Spleen (tissue), 11 donors: ENCODE measurements around the gene GJA1. TPM values are rescaled to one million over a fixed set of nuclear protein-coding genes. Genes with fewer than 3 reads are reported as not detected.

Source experiments
- DNase-seq: peaks from one replicate; pipeline ENCODE4 v3.0.0-alpha.2; 2020
- H3K27ac ChIP-seq, 8 donors: fragments of 200-600 bp; sonication (generic) in 7 of 8; 1 replicate in 4 of 8; 2 replicates in 4 of 8; pipeline versions ENCODE4 v1.5.0 to v1.8.0; 2016 to 2021; ENCODE audit warnings: inconsistent platforms in 4 of 8, mild to moderate bottlenecking in 4 of 8, moderate library complexity in 1 of 8
- H3K27me3 ChIP-seq, 7 donors: fragments of 200-600 bp; sonication (generic) in 6 of 7; replicated peaks in 1 of 7; 1 replicate in 4 of 7; 2 replicates in 3 of 7; pipeline versions ENCODE4 v1.5.0 to v1.8.0; 2016 to 2021; ENCODE audit warnings: inconsistent platforms in 3 of 7, mild to moderate bottlenecking in 1 of 7
- H3K36me3 ChIP-seq, 6 donors: fragments of 200-600 bp; sonication (generic) in 5 of 6; 1 replicate in 4 of 6; 2 replicates in 2 of 6; pipeline versions ENCODE4 v1.5.0 to v1.8.0; 2016 to 2021; ENCODE audit warnings: inconsistent platforms in 2 of 6
- H3K4me1 ChIP-seq, 6 donors: fragments of 200-600 bp; sonication (generic) in 5 of 6; 1 replicate in 3 of 6; 2 replicates in 3 of 6; pipeline versions ENCODE4 v1.5.0 to v1.8.0; 2016 to 2021; ENCODE audit warnings: inconsistent platforms in 3 of 6
- H3K4me3 ChIP-seq, 8 donors: fragments of 200-600 bp; sonication (generic) in 7 of 8; 1 replicate in 4 of 8; 2 replicates in 4 of 8; pipeline versions ENCODE4 v1.5.0 to v1.8.0; 2016 to 2021; ENCODE audit warnings: inconsistent platforms in 4 of 8, mild to moderate bottlenecking in 4 of 8, moderate library complexity in 2 of 8
- H3K9me3 ChIP-seq, 8 donors: fragments of 200-600 bp; sonication (generic) in 7 of 8; 1 replicate in 4 of 8; 2 replicates in 4 of 8; pipeline versions ENCODE4 v1.5.0 to v1.8.0; 2016 to 2021; ENCODE audit warnings: inconsistent platforms in 4 of 8
- POLR2A ChIP-seq, 3 donors: fragments of 450-650 bp; IDR thresholded peaks; one replicate each; pipeline ENCODE4 v1.5.1; 2017; ENCODE audit warnings: antibody characterized with exemption in 3 of 3, mild to moderate bottlenecking in 1 of 3
- POLR2AphosphoS5 ChIP-seq, 3 donors: sonication (generic); formaldehyde crosslinking; IDR thresholded peaks; one replicate each; pipeline ENCODE4 v1.5.1; 2017; ENCODE audit warnings: antibody characterized with exemption in 3 of 3
- WGBS, 5 donors: extraction: QIAGEN DNeasy Blood & Tissue Kit in 3 of 5; methylation state at CpG; one replicate each; pipeline versions ENCODE4 v1.1.5 to v1.1.7; 2013 to 2018; 5-methylcytosine and 5-hydroxymethylcytosine counted together
- intact Hi-C: fragments of 100-400 bp; cut with DNase I; formaldehyde crosslinking; loops from one replicate; pipeline ENCODE4 v1.15.0; 2023; ENCODE audit warnings: low total_unique reads
- polyA plus RNA-seq, 3 donors: library from polyadenylated mRNA; stranded (reverse); fragments of 200-250 nt; gene quantifications; one replicate each; pipeline ENCODE4 v1.2.1, GENCODE V29; 2013
- total RNA-seq, 7 donors: library from RNA; depleted of rRNA in 3 of 7; stranded (reverse); fragments of >200 nt in 3 of 7; fragmentation: NEBNext Ultra II Directional in 4 of 7; extraction: Animal tissue kit (Norgen Biotek cat#: 25700) in 4 of 7; gene quantifications; one replicate each; pipeline versions ENCODE4 v1.1.0 to v1.2.1, GENCODE V29; 2016 to 2021
- TF ChIP-seq, protein P1 (sequence below), 11 experiments: fragments of 200-600 bp in 7 of 11; fragments of 450-650 bp in 4 of 11; sonication (generic) in 4 of 11; IDR thresholded peaks in 8 of 11; conservative IDR thresholded peaks in 3 of 11; 1 replicate in 7 of 11; 2 replicates in 4 of 11; pipeline versions ENCODE4 v1.4.0 to v1.8.0; 2016 to 2021; ENCODE audit warnings: antibody characterized with exemption in 11 of 11, inconsistent platforms in 4 of 11, mild to moderate bottlenecking in 1 of 11
- donor health status: healthy with polysubstance abuse.
- donor health status: DM: no; HTN: no; CAD: no; lungs with moderate emphysema.
- donor health status: DM: no; HTN: no; CAD: no.
- donor health status: Bipolar disorder and iron deficiency.
- donor health status: healthy.
- donor health status: DM: no; HTN: no; CAD: no.
- donor health status: DM: yes; HTN: yes; CAD: no.

GJA1 gene
- total and polyA plus RNA-seq, 10 donors: 1.3 to 8.1 (median 3.2) TPM

DNA sequence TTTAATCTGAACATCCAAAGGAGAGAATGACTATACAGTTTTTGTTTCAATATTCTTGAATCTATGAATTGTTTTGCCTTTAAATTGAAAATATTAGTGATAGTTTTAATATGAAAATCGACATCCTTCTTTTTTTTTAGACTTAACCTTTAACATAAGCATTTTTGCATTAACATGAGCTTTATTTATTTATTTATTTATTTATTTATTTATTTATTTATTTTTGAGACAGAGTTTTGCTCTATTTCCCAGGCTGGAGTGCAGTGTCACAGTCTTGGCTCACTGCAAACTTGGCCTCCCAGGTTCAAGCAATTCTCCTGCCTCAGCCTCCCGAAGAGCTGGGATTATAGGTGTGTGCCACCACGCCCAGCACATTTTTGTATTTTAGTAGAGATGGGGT lies 27.6 kb downstream of the GJA1 start:
- no peak for DNase-seq
- H3K27ac ChIP-seq: no peak overlapping the region
- 86 to 91% (median 87%) methylated on average over 3 of the region's 3 CpGs for WGBS, 5 donors
- H3K9me3 ChIP-seq: no peaks in the 10 kb centered on the region
- intact Hi-C loops: no loop called here
- H3K4me1 ChIP-seq: no peaks in the 10 kb centered on the region
- no peaks in the 10 kb centered on the region for H3K27me3 ChIP-seq
- no peak for TF ChIP-seq POLR2AphosphoS5 (IDR thresholded peaks at IDR 0.05)
- no peak for TF ChIP-seq POLR2A (IDR thresholded peaks at IDR 0.05)
- TF ChIP-seq, protein P1, sequence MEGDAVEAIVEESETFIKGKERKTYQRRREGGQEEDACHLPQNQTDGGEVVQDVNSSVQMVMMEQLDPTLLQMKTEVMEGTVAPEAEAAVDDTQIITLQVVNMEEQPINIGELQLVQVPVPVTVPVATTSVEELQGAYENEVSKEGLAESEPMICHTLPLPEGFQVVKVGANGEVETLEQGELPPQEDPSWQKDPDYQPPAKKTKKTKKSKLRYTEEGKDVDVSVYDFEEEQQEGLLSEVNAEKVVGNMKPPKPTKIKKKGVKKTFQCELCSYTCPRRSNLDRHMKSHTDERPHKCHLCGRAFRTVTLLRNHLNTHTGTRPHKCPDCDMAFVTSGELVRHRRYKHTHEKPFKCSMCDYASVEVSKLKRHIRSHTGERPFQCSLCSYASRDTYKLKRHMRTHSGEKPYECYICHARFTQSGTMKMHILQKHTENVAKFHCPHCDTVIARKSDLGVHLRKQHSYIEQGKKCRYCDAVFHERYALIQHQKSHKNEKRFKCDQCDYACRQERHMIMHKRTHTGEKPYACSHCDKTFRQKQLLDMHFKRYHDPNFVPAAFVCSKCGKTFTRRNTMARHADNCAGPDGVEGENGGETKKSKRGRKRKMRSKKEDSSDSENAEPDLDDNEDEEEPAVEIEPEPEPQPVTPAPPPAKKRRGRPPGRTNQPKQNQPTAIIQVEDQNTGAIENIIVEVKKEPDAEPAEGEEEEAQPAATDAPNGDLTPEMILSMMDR (IDR thresholded peaks at IDR 0.05 in 8 of 11, conservative IDR thresholded peaks at IDR 0.05 in 3 of 11): no peak
- no peak overlapping the region for H3K4me3 ChIP-seq
- H3K36me3 ChIP-seq: no peaks in the 10 kb centered on the region

DNA sequence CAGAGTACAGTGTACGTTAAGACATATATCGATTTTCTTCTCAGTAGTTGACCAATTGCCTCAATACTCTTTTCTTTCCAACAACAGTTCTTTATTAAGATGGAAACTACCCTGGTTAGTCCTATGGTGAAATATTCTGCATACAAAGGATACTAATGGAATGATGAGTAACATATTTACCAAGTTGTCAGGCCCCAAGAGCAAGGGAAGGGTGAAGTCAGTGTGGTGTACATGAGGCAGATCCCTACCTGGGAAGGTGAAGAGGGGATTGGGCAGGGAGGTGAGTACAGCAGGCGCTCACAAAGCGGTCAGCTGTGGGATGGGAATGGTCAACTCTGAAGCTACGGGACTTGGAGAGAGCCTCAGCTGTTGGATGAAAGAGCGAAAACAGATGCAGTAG lies 29.7 kb downstream of the GJA1 start:
- H3K4me1 ChIP-seq: no peaks in the 10 kb centered on the region
- DNase-seq: no peak
- TF ChIP-seq POLR2AphosphoS5 (IDR thresholded peaks at IDR 0.05): no peak
- TF ChIP-seq, protein P1 (IDR thresholded peaks at IDR 0.05 in 8 of 11, conservative IDR thresholded peaks at IDR 0.05 in 3 of 11): no peak
- TF ChIP-seq POLR2A (IDR thresholded peaks at IDR 0.05): no peak
- no peak overlapping the region for H3K27ac ChIP-seq
- H3K36me3 ChIP-seq: no peaks in the 10 kb centered on the region
- H3K27me3 ChIP-seq: no peaks in the 10 kb centered on the region
- intact Hi-C loops: no loop called here
- no peaks in the 10 kb centered on the region for H3K9me3 ChIP-seq
- 88 to 92% (median 90%) methylated on average over 6 of the region's 6 CpGs for WGBS, 5 donors
- no peak overlapping the region for H3K4me3 ChIP-seq

DNA sequence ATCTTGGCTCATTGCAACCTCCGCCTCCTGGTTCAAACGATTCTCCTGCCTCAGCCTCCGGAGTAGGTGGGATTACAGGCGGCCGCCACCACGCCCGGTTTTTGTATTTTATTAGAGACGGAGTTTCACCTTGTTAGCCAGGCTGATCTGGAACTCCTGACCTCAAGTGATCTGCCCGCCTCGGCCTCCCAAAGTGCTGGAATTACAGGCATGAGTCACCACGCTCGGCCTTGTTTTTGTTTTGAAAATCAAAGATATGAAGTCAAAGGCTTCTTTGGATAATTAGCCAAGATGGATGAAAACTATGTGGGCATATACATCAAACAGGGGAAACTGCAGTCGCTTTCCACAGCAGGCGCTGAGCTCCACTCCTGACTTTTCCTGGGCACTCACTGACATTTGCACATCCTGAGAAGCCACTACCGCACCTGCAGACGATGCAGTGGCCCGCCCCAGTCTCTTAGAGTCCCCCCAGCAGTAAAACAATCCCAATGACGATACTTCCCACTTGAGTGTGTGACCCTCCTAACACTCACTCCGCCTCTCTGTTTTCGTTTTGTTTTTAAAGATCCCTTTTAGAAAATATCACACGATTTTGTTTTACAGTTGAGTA lies 44.1 kb downstream of the GJA1 start:
- 90 to 96% (median 92%) methylated on average over 21 of the region's 21 CpGs for WGBS, 5 donors

DNA sequence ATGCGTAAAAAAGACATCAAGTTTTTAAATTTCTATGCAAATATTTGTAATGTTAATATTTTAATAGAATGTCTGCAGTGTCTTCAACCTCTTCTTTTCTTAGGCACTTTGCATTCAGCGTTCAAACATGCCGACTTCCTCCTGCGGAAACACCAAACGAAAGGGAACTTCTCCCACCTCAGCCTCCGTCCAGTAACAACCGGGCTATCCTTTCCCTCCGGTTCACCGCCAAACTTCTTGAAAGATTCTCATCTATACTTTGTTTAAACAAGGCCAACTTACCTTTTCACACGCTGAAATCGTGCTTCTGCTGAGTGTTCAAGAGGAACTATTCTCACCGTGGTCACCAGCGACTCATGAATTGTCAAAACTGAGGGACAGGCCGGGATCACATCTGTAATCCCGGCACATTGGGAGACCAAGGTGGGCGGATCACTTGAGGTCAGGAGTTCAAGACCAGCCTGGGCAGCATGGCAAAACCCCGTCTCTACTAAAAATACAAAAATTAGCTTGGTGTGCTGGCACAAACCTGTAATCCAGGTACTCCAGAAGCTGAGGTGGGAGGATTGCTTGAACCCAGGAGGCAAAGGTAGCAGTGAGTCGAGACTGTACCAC lies 44.8 kb downstream of the GJA1 start:
- Histone ChIP-seq H3K36me3 (no peaks in the 10 kb centered on the region), H3K27me3 (no peaks in the 10 kb centered on the region), H3K4me3 (no peak overlapping the region), H3K9me3 (no peaks in the 10 kb centered on the region), H3K27ac (no peak overlapping the region), H3K4me1 (no peaks in the 10 kb centered on the region)
- intact Hi-C loops: no loop called here
- TF ChIP-seq POLR2AphosphoS5 (IDR thresholded peaks at IDR 0.05) (no peak), POLR2A (IDR thresholded peaks at IDR 0.05) (no peak)
- TF ChIP-seq, protein P1 (IDR thresholded peaks at IDR 0.05 in 8 of 11, conservative IDR thresholded peaks at IDR 0.05 in 3 of 11): no peak
- no peak for DNase-seq
- 82 to 94% (median 89%) methylated on average over 18 of the region's 18 CpGs for whole genome bisulfite sequencing, 5 donors

More for the DNA sequence above, 44.1 kb downstream of the GJA1 start:
- Histone ChIP-seq H3K27me3 (no peaks in the 10 kb centered on the region), H3K9me3 (no peaks in the 10 kb centered on the region), H3K36me3 (no peaks in the 10 kb centered on the region), H3K4me3 (no peak overlapping the region), H3K27ac (no peak overlapping the region), H3K4me1 (no peaks in the 10 kb centered on the region)
- DNase-seq: no peak
- intact Hi-C loops: no loop called here
- TF ChIP-seq POLR2AphosphoS5 (IDR thresholded peaks at IDR 0.05) (no peak), POLR2A (IDR thresholded peaks at IDR 0.05) (no peak)
- TF ChIP-seq, protein P1 (IDR thresholded peaks at IDR 0.05 in 8 of 11, conservative IDR thresholded peaks at IDR 0.05 in 3 of 11): no peak
